GM12892 (cell line): ENCODE data around the gene RHOH.

Experiments used
- POLR2A ChIP-seq: IDR thresholded peaks from 2 replicates; pipeline ENCODE4 v1.6.1; 2011; ENCODE audit warnings: low read depth, low read length, control low read depth
- POLR2AphosphoS5 ChIP-seq: IDR thresholded peaks from 2 replicates; pipeline ENCODE4 v1.6.1; 2011; ENCODE audit warnings: low read depth, low read length, control low read depth
- TAF1 ChIP-seq: IDR thresholded peaks from 2 replicates; pipeline ENCODE4 v1.6.1; 2011; ENCODE audit warnings: low read depth, mild to moderate bottlenecking, control low read depth, low read length, borderline replicate concordance

- TF ChIP-seq POLR2AphosphoS5 (0 out of 2 replicates have a peak, but pooled peaks have one; percentile 37), TAF1 (no peak), POLR2A (peak; percentile 29; the same call in 1 of the 2 replicates)
Measured at GRCh38 chr4:40238008-40238699, 41.3 kb downstream of the RHOH start.
